HG02610 (cell line): Measurements from ENCODE around the gene MUC2.

Experiments used
- ATAC-seq: cut with Tn5 transposase; IDR thresholded peaks from one replicate; pipeline ENCODE4 v1.9.1; 2021; ENCODE audit warnings: mild to moderate bottlenecking, moderate library complexity; ENCODE audit not compliant: unreplicated experiment

Gene MUC2

GRCh38 chr11:1050581-1051355 is 23.9 kb upstream of the MUC2 start:
- no peak for ATAC-seq

DNA sequence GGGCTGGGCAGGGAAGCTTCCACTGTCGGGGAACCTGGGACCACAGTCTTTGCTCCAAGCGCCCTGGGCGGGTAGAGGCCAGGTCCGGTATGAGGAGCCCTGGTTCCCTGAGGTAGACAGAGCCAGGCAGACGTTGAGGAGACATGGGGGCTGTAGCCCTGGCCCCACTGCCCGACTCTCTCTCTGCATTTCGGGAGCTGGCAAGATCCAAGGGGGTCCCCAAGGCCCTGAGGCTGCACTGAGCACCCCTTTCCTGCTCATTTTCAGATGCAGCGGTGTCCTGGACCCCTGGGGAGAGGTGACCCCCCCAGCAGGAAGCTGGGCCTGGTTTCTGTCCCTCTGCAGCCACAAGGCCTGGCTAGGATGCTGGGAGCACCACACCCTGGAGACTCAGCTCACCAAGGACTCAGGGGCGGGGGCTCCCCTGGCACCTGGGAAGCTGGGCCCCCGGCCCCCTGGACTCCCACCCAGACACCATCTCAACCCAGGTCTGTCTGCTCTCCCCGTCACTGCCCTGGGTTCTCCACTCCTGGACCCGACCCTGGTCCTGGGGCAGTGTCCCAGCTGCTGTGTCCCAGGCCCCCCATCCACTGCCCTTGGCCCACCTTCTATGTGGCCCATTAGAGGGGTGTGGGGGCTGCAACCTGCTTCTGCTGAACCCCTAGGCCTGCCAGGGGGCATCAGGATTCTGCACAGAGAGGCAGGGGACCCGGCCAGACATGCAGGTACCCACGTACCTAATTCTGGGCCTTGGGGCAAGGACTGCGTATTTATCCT is 23.1 kb upstream of the MUC2 start:
- no peak for ATAC-seq

- no peak for ATAC-seq
Measured at GRCh38 chr11:1052133-1053011, 22.3 kb upstream of the MUC2 start.

- ATAC-seq, result no peak
Measured at GRCh38 chr11:1053121-1053901, 21.4 kb upstream of the MUC2 start.

DNA sequence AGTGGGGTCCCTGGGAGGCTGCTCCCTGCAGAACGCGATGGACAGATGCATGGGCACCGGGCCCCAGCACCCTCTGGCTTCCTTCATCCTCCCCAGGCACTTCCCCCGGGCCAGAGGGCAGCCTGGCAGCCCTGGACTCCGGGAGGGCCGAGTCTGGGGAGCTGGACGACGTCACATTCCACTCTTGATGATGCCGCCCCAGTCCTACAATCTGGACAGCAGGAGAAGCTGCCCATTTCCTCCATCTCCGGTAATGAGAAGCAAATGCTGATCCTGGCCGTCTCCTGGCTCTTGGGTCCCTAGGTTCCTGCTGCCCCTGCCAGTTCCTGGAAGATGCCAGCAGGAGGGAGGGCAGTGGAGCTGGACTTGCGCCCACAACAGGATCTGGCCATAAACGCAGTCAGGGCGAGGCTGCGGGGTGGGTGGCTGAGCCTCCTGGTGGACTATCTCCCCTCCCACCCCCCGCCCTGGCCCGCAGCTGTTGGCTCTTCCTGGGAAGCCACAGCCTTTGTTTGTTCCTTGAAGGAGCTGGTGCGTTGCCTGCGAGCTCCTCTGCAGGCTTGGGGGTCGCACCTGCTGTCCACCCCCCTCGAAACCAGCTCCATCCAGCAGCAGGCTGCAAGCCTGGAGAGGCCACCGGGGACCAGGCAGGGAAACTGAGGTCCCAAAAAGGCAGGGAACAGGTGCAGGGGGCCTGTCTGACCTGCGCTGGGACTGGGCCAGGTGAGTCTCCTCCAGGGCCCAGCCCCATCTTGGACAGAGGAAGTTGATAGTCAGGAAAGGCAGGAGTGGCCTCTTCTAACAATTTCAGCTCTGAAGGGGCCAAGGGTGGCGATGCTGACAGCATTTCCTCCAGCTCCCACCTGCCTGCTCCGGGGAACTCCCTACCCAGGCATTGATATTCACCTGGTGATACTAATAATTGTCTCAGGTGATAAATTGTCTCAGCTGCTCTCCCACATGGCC is 20.2 kb upstream of the MUC2 start:
- ATAC-seq, result no peak

GRCh38 chr11:1055109-1055703 is 19.5 kb upstream of the MUC2 start:
- no peak for ATAC-seq

DNA sequence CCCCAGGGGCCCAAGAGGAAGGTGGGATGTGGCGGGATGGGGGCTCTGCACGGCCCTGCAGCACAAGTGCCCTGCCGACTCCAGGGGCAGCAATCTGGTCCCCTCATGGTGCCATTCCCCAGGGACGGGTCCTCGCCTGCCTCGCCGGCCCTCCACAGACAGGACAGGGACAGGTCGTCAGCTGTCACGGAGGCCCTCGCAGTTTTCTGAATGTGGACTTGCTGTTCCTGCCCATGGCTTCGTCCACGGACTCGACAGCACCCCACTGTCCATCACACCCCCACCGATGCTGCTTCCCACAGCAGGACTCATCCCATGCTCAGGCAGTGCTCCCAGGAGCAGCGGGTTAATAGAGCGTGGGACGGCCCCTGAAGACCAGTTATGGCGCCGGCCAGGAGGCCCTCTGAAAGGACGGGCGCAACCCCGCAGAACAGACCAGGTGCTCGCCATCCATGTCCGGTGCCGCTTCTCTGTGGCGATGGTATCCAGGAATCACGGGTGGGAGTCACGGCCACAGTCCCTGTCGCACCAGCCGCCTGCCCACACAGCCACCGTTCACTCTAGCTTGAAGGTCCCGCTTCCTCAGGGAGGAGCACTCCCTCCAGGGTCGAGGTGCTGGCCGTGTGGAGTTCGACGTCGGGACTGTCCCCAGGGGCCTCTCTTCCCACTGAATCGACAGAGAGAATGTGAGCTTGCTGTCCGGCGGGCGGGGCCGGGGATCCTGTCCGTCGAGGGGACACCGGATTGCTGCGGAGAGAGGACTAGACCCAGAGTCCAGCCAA is 18.5 kb upstream of the MUC2 start:
- no peak for ATAC-seq

DNA sequence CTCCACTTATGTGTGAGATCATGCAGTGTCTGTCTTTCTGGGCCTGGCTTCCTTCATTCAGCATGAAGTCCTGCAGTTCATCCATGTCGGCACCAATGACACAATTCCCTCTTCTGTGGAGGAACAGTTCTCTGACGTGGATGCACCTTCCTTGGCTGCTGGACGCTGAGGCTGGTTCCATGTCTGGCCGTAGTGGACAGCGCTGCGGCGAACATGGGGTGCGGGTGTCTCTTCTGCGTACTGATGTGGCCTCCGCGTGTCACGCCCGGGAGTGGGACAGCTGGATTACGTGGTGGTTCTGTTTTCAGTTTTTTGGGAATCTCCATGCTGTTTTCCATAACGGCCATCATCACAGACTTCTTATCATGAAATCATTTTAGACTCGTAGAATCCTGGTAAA is 16.9 kb upstream of the MUC2 start:
- ATAC-seq, result no peak

- ATAC-seq, result no peak
Measured at GRCh38 chr11:1059759-1060158, 14.9 kb upstream of the MUC2 start.

DNA sequence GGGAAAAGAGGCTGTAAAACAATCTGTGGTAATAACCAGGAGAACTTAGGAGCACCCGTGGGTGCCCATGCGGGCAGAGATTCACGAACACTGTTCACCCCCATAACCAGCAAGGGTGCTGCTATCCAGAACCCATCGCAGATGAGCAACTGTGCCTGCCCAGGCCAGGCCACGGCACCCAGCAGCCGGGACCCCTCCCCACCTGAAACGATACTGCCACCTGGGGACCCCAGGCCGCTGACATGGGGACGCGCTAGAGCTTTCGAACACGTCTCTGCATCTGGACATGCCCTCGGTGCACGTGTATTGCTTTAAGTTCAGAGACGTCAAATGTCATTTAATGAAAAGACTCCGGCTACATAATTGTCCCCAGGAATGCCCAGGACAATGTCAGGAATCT is 14.3 kb upstream of the MUC2 start:
- no peak for ATAC-seq

DNA sequence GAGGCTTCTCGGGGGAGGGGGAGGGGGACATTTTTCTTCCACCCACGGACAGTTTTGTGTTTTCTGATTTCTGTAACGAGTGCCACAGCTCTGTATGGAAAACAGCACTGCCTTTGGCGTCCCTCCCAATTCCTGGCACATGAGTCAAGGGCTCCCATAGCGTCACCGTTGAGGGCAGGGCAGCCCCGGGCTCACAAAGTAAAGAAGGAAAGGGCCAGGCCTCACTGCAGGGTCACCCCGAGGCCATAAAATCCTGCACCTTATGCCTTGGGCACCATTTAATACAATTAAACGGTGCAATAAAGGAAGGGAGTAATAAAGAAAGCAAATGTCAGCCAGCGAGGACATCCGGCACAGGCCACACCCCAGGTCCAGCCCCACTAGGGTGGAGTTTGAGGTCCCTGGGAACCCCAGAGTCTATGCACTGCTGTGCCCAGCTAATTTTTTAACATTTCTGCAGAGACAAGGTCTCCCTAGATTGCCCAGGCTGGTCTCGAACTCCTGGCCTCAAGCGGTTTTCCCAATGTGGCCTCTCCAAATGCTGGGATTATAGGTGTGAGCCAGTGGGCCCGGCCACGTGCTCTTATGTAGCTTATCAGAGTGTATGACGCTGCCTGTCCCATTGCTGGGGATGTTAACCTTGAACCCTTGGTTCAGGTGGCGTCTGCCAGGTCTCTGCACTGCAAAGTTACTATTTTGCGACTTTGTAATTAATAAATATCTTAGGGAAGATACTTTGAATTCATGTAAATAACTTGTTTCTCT is 13.6 kb upstream of the MUC2 start:
- no peak for ATAC-seq

GRCh38 chr11:1062075-1062820 is 12.4 kb upstream of the MUC2 start:
- ATAC-seq, result no peak

DNA sequence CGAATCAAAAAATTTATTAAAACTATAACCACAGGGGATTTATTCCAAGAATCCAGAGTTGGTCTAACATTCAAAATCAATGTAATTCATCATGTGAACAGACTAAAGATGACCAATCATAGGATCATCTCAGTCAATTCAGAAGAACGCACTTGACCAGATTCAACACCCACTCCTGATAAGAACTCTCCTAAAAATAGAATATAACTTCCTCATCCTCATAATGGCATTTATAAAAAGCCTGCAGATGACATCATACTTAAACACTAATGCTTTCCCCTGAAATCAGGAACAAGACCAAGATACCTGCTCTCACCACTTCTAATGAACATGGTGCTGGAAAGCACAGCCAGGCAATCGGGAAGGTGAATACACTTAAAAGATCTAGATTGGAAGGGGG is 10.5 kb upstream of the MUC2 start:
- no peak for ATAC-seq

GRCh38 chr11:1067812-1068496 is 6.7 kb upstream of the MUC2 start:
- ATAC-seq, result no peak

- no peak for ATAC-seq
Measured at GRCh38 chr11:1069740-1070139, 4.9 kb upstream of the MUC2 start.
